Left renal cortex interstitium (tissue), 4 donors: ENCODE data around the gene FASTKD2. TPM values are rescaled to one million over a fixed set of nuclear protein-coding genes. Genes with fewer than 3 reads are reported as not detected.

ENCODE experiments used
- DNase-seq, 4 donors: peaks; one replicate each; pipeline ENCODE4 v3.0.0-alpha.2; 2013; ENCODE audit warnings: low read depth in 4 of 4, low spot score in 2 of 4, missing footprints in 1 of 4
- polyA plus RNA-seq, 4 donors: library from polyadenylated mRNA; unstranded; fragments of 120-200 nt; gene quantifications; one replicate each; pipeline ENCODE4 v1.2.1, GENCODE V29; 2013; ENCODE audit not compliant: insufficient read length in 4 of 4

The FASTKD2 gene
- polyA plus RNA-seq: 10 to 100 TPM; 34.8 to 44.0 (median 39.0) TPM

DNA sequence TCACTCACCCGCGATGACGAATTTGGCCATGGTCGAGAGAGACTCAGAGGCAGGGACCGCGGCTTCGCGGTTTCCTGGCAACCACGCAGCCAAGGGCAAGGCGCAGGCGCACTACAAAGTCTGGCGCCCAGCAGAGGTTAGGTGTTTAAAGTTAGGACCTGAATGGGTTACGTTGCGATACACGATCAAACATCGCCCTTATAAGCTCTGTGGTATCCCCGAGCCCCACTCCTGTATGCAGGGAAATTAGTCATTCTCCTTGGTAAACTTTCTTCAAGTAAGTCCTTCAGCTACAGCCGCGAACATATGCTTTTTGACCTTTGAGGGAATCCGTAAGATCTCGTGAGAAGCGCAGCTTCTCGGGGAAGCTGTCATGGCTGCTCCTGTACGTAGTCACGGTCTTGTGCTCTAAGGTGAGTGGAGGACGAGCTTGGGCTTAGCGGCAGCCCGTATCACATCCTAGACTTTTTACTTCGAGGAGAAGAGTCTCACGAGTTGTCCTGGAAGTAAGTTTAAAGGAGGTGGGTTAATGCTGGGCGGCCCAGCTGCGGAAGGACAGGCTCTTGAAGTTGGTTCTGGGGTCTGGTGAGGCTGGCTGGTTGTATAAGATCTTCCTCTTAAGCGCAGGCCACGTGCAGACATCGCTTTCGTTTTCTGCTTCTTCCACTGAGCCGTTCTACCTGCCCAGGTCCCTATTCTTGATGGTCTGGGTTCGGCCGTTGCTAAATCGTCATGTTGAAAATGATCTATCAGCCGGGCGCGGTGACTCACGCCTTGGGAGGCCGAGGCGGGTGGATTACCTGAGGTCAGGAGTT lies at the start of gene FASTKD2, which contains the start of gene MDH1B:
Gene FASTKD2, plus strand, starts transcription at position 365 of the 815 bp plus-strand sequence. CDS start 1,088 bp downstream, outside the sequence.
Gene MDH1B, minus strand, starts transcription at position 87 of the 815 bp plus-strand sequence. Its CDS starts 57 bp downstream, at position 30.
- DNase-seq: peak; percentile 94 to 98 (median 95)

GRCh38 chr2:206716623-206717022 lies 48.8 kb upstream of the FASTKD2 start:
- no peak for DNase-seq

DNA sequence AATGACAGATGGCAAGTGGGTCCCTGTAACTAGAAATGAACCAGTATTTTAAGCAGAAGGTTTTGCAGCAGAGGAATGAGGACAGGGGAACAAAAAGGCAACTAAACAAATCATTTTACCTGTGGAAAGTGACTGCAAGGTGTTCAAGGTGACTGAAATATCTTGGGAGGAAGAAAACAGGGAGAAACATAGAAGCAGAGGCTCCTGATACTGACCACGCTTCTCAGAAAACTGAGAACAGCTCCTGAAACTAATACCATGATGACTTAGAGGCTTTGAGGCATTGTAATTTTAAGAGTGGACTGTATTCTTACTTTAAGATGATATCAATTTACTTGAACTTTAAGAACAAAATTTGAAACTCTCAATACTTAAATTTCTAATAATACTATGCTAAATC lies 47.1 kb upstream of the FASTKD2 start, which contains the start of gene DYTN:
Gene DYTN, minus strand, starts transcription at position 101 of the 400 bp plus-strand sequence. CDS start 117 bp downstream, outside the sequence.
- no peak for DNase-seq

GRCh38 chr2:206721256-206721920 lies 44.0 kb upstream of the FASTKD2 start:
- no peak for DNase-seq

- no peak for DNase-seq
Observed at GRCh38 chr2:206723288-206723687, 42.1 kb upstream of the FASTKD2 start.

DNA sequence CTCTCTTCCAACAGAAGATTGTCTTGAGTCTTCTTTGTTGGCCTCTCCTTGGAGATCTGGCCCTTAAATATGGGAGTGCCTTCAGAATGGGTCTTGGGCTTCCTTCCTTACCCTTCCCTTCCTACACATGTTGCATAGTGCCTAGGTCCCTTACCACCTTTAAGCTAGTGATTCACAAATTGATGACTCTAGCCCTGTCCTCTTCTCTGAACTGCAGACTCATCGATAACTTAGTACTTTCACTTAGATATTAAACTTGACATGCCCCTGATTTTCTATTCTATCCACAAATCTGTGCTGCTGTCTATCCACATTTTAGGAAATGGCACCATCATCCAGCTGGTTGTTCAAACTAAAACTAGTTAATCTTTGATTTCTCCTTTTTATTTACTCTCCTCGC lies 38.1 kb upstream of the FASTKD2 start:
- no peak for DNase-seq

DNA sequence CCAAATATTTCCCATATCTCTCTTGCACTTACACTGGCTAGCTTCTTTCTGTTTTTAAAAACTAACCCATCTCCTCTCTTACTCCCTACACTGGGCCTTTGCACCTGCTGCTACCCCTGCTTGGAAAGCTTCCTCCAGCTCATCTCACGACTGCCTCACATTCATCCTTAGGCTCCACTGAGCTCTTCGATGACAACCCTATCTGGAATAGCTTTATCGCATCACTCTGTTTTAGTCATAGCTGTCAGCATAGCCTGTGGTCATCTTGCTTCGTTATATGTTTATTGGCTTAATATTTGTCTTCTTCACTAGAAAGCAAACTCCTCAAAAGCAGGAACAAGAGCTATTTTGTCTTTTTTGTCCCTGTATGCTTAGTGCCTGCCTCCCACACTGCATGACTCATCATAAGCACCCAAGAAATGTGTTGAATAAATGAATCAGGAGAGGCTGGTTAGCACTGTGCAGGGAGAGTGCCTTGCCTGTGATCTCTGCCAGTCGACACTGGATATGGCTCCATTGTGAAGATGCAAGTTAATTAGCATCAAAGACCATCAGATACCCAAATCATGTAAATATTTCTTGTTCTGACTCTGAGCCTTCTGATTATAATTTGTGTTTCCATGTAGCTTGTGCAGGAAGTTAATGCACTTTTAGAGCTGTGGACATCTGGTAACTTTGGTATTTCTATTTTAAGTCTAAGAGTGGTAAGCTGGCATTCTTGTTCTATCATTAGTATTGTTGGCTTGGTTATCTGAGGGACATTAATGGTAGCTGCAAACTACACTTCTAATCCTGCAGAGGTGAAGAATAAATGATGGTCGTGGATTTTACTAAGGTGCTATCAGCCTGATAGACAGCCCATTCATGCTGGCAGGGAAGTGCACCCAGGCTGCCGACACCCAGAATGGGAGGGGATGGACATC lies 36.9 kb upstream of the FASTKD2 start:
- no peak for DNase-seq

GRCh38 chr2:206733341-206733740 lies 32.1 kb upstream of the FASTKD2 start:
- no peak for DNase-seq

DNA sequence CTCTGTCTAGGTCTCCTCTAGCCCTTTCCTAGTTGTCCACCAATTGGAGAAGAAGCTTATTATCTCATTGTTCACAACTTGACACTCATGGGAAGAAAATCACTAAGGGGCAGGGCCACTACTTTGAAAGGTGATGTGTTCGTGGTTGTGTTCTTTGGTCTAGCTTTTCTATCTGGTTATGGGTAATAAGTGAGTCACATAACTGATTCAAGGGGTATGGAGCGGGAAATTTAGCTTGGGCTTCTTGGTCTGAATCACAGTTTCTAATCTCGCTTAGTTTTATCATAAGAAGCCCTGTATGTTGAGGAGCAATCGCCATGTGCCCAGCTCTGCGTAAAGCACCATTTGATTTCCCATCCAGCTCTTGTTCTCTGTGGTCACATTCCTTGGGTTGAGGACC lies 28.5 kb upstream of the FASTKD2 start:
- DNase-seq: no peak

- peak in 1 of 4 donors; percentile 15 for DNase-seq
Observed at GRCh38 chr2:206739271-206739670, 26.1 kb upstream of the FASTKD2 start.

- DNase-seq: no peak
Observed at GRCh38 chr2:206740800-206741199, 24.6 kb upstream of the FASTKD2 start.

DNA sequence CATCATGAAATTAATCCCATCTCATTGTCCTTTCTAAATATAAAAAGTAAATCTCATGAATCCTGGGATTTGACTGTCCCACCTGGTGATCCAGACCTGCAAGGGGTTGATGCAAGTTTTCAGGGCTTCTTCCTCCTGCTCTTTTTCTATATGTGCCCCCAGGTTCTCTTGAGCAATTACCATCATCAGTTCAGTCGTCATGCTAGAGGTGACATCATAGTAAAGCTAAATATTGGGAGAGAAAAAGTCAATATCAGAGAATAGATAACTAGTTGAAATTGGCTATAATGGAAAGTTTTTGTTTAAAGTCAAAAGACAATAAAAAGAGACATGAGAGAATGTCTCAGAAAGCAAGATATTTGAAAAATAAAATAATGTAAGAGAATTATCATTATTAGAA lies 8.6 kb upstream of the FASTKD2 start:
- no peak for DNase-seq

GRCh38 chr2:206764673-206765241 lies 649 bp upstream of the FASTKD2 start:
- DNase-seq: no peak

DNA sequence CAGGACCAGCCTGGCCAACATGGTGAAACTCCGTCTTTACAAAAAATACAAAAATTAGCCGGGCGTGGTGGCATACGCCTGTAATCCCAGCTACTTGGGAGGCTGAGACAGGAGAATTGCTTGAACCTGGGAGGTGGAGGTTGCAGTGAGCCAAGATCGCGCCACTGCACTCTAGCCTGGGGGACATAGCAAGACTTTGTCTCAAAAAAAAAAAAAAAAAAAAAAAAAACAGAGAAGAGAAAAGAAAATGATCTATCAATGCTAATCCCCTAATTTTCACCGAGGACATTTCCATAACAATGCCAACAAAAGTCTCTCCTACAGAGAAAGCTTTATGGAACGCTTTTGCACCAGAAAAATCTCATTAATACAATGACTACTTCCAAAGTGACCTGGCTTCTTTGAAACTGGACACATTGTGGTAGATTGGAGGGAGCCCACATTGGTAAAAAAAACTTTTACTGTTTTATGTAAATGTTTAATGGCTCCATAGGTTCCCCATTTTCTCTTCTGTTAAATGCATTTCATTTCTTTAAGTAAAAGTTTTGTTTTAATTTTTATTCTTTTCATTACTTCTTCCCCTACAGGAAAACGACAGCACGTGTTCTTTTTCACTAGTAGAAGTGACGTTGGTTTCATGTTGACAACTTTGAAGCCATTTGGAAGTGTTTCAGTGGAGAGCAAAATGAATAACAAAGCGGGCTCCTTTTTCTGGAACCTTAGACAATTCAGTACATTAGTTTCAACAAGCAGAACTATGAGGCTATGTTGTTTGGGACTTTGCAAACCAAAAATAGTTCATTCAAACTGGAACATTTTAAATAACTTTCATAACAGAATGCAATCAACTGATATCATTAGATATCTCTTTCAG lies 888 bp downstream of the FASTKD2 start:
- DNase-seq: no peak

- DNase-seq: no peak
Observed at GRCh38 chr2:206774871-206775270, 9.5 kb downstream of the FASTKD2 start.

DNA sequence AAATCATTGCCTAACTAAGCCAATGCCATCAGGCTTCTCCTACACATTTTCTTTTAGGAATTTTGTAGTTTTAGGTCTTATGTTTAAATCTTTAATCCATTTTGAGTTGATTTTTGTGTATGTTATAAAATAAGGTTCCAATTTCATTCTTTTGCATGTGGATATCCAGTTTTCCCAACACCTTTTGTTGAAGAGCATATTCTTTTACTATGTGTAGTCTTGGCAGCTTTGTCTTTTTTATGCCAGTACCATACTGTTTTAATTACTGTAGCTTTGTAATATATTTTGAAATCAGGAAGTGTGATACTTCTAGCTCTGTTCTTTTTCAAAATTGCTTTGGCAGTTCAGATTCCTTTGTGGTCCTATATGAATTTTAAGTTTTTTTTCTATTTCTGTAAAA lies 11.0 kb downstream of the FASTKD2 start:
- DNase-seq: no peak

- no peak for DNase-seq
Observed at GRCh38 chr2:206780671-206781070, 15.3 kb downstream of the FASTKD2 start.

DNA sequence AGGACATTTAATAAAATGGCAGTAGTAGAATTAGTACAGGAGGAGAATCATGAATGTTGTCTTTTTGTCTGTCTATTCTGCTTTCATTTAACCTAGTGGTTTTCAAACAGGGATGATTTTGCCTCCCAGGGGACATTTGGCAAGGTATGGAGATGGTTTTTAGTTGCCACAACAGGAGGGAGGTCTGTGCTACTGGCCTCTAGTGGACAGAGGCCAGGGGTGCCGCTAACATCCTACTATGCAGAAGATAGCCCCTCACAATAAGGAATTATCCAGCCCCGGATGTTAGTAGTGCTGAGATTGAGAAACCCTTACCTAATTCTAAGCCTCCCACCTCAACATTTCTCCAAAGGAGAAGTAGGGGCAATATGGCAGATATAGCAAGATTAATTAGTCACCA lies 18.3 kb downstream of the FASTKD2 start:
- DNase-seq: no peak
